GM04503 (cell line): ENCODE results near the gene SDHAF2.
"Not testable (repeated sequence)": the region's sequence is repeated elsewhere in the genome, so short reads cannot be mapped to it uniquely, and the experiment has no call there.

Source experiments
- DNase-seq: peaks from one replicate; pipeline ENCODE4 v3.0.0-alpha.2; 2012; ENCODE audit warnings: low read depth

The SDHAF2 gene

GRCh38 chr11:61425367-61426131 lies 4.4 kb upstream of the SDHAF2 start:
- DNase-seq, result no peak

- no peak for DNase-seq
Observed at GRCh38 chr11:61429346-61429690, 606 bp upstream of the SDHAF2 start.

- not testable (repeated sequence) for DNase-seq
Observed at GRCh38 chr11:61430839-61431238, 915 bp downstream of the SDHAF2 start.

- DNase-seq, result no peak
Observed at GRCh38 chr11:61437496-61437895, 7.6 kb downstream of the SDHAF2 start.

- no peak for DNase-seq
Observed at GRCh38 chr11:61439615-61440014, 9.7 kb downstream of the SDHAF2 start.

GRCh38 chr11:61442616-61443015 lies 12.7 kb downstream of the SDHAF2 start:
- no peak for DNase-seq

GRCh38 chr11:61445516-61445915 lies 15.6 kb downstream of the SDHAF2 start:
- no peak for DNase-seq

GRCh38 chr11:61446211-61446651 lies 16.3 kb downstream of the SDHAF2 start:
- peak; percentile 82 for DNase-seq

GRCh38 chr11:61447601-61448551 lies 18.0 kb downstream of the SDHAF2 start:
- DNase-seq, result no peak

- DNase-seq, result no peak
Observed at GRCh38 chr11:61448552-61448927, 18.6 kb downstream of the SDHAF2 start.

- DNase-seq, result no peak
Observed at GRCh38 chr11:61452825-61453224, 22.9 kb downstream of the SDHAF2 start.

- DNase-seq, result no peak
Observed at GRCh38 chr11:61453695-61454094, 23.8 kb downstream of the SDHAF2 start.

- no peak for DNase-seq
Observed at GRCh38 chr11:61454520-61454919, 24.6 kb downstream of the SDHAF2 start.

GRCh38 chr11:61460474-61460881 lies 30.6 kb downstream of the SDHAF2 start:
- no peak for DNase-seq

GRCh38 chr11:61460986-61461385 lies 31.1 kb downstream of the SDHAF2 start:
- no peak for DNase-seq

- not testable (repeated sequence) for DNase-seq
Observed at GRCh38 chr11:61467602-61468001, 37.7 kb downstream of the SDHAF2 start.

- no peak for DNase-seq
Observed at GRCh38 chr11:61468002-61468401, 38.1 kb downstream of the SDHAF2 start.

GRCh38 chr11:61472282-61472681 lies 42.4 kb downstream of the SDHAF2 start:
- DNase-seq, result no peak

- no peak for DNase-seq
Observed at GRCh38 chr11:61472868-61473267, 42.9 kb downstream of the SDHAF2 start.

GRCh38 chr11:61473370-61474012 lies 43.6 kb downstream of the SDHAF2 start:
- DNase-seq, result no peak

GRCh38 chr11:61474013-61474643 lies 44.2 kb downstream of the SDHAF2 start:
- no peak for DNase-seq

- DNase-seq, result no peak
Observed at GRCh38 chr11:61475433-61475832, 45.5 kb downstream of the SDHAF2 start.
